GM19035 (cell line): ENCODE data around the gene EOGT.

Source experiments
- ATAC-seq: cut with Tn5 transposase; IDR thresholded peaks from one replicate; pipeline ENCODE4 v1.9.1; 2021; ENCODE audit not compliant: unreplicated experiment

Gene EOGT

GRCh38 chr3:68963891-68964290, 49.6 kb downstream of the EOGT start:
- no peak for ATAC-seq

- ATAC-seq, result no peak
Measured at GRCh38 chr3:68963376-68963775, 50.1 kb downstream of the EOGT start.

- no peak for ATAC-seq
Measured at GRCh38 chr3:68958932-68959331, 54.6 kb downstream of the EOGT start.

GRCh38 chr3:68957895-68958294, 55.6 kb downstream of the EOGT start:
- ATAC-seq, result no peak

- no peak for ATAC-seq
Measured at GRCh38 chr3:68953816-68954444, 59.6 kb downstream of the EOGT start.

GRCh38 chr3:68945225-68945624, 68.3 kb downstream of the EOGT start:
- ATAC-seq, result no peak

GRCh38 chr3:68943753-68944500, 69.6 kb downstream of the EOGT start:
- no peak for ATAC-seq

- ATAC-seq, result no peak
Measured at GRCh38 chr3:68941055-68941454, 72.4 kb downstream of the EOGT start.

- ATAC-seq, result no peak
Measured at GRCh38 chr3:68936856-68937255, 76.6 kb downstream of the EOGT start.

- no peak for ATAC-seq
Measured at GRCh38 chr3:68935778-68936177, 77.7 kb downstream of the EOGT start.

GRCh38 chr3:68931406-68932149, 81.9 kb downstream of the EOGT start:
- ATAC-seq, result no peak
